MV-4-11 (cell line): ENCODE measurements around the gene ZNF425.
"Not testable (repeated sequence)": the region's sequence is repeated elsewhere in the genome, so short reads cannot be mapped to it uniquely, and the experiment has no call there.

Experiments used
- DNase-seq: peaks from one replicate; lab custom pipeline; 2025; lab: John Stamatoyannopoulos, UW

Gene ZNF425

GRCh38 chr7:149125863-149126661 lies at the start of gene ZNF425:
TSS of gene ZNF425 (minus strand) at chr7:149126324. CDS start at chr7:149126213, 111 bp downstream.
- peak; percentile 84 for DNase-seq

- DNase-seq, result no peak
Observed at GRCh38 chr7:149175150-149175549, 49.0 kb upstream of the ZNF425 start.

- no peak for DNase-seq
Observed at GRCh38 chr7:149172534-149172920, 46.4 kb upstream of the ZNF425 start.

GRCh38 chr7:149171892-149172533 lies 45.9 kb upstream of the ZNF425 start:
- no peak for DNase-seq

GRCh38 chr7:149166630-149167352 lies 40.7 kb upstream of the ZNF425 start:
- DNase-seq, result no peak

GRCh38 chr7:149166142-149166541 lies 40.0 kb upstream of the ZNF425 start:
- no peak for DNase-seq

- no peak for DNase-seq
Observed at GRCh38 chr7:149161241-149161848, 35.2 kb upstream of the ZNF425 start.

- no peak for DNase-seq
Observed at GRCh38 chr7:149156898-149157297, 30.8 kb upstream of the ZNF425 start.

- no peak for DNase-seq
Observed at GRCh38 chr7:149154056-149154455, 27.9 kb upstream of the ZNF425 start.

- no peak for DNase-seq
Observed at GRCh38 chr7:149153346-149153745, 27.2 kb upstream of the ZNF425 start.

- no peak for DNase-seq
Observed at GRCh38 chr7:149150981-149151380, 24.9 kb upstream of the ZNF425 start.

- no peak for DNase-seq
Observed at GRCh38 chr7:149147752-149148653, 21.9 kb upstream of the ZNF425 start.

- peak; percentile 89 for DNase-seq
Observed at GRCh38 chr7:149147072-149147751, 21.1 kb upstream of the ZNF425 start, which contains the start of gene ZNF398. TSS of gene ZNF398 (plus strand) at chr7:149147453. CDS start at chr7:149147743, 290 bp downstream.

GRCh38 chr7:149145031-149145845 lies 19.1 kb upstream of the ZNF425 start:
- DNase-seq, result no peak

GRCh38 chr7:149144436-149144922 lies 18.4 kb upstream of the ZNF425 start:
- not testable (repeated sequence) for DNase-seq

GRCh38 chr7:149141893-149142292 lies 15.8 kb upstream of the ZNF425 start:
- DNase-seq, result no peak

GRCh38 chr7:149140831-149141230 lies 14.7 kb upstream of the ZNF425 start:
- peak; percentile 73 for DNase-seq

- no peak for DNase-seq
Observed at GRCh38 chr7:149136118-149136517, 10.0 kb upstream of the ZNF425 start.

- no peak for DNase-seq
Observed at GRCh38 chr7:149133028-149133710, 7.0 kb upstream of the ZNF425 start.
